GM19023 (cell line): ENCODE measurements around the gene DZIP3.
"Not testable (repeated sequence)": the region's sequence is repeated elsewhere in the genome, so short reads cannot be mapped to it uniquely, and the experiment has no call there.

Source experiments
- ATAC-seq: cut with Tn5 transposase; IDR thresholded peaks from one replicate; pipeline ENCODE4 v1.9.1; 2021; ENCODE audit warnings: mild to moderate bottlenecking, moderate library complexity; ENCODE audit not compliant: unreplicated experiment

Gene DZIP3

DNA sequence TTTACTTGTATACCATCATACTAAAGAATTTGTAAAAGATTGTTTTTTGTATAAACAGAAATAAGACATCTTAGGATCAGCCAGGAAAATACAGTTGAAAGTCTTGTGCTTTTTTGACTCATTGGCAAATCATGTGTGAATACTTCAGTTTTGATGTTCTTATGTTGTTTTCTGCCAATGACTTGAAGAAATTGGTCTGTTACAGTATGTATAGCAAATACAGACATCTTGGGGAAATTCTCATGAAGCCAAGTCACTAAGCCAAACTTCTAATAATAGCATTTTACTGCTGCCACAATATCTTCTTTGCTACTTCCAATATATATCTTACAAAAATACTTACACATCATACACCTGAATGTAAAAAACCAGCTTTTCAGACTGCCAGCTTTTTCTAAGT lies 83.2 kb downstream of the DZIP3 start:
- no peak for ATAC-seq

DNA sequence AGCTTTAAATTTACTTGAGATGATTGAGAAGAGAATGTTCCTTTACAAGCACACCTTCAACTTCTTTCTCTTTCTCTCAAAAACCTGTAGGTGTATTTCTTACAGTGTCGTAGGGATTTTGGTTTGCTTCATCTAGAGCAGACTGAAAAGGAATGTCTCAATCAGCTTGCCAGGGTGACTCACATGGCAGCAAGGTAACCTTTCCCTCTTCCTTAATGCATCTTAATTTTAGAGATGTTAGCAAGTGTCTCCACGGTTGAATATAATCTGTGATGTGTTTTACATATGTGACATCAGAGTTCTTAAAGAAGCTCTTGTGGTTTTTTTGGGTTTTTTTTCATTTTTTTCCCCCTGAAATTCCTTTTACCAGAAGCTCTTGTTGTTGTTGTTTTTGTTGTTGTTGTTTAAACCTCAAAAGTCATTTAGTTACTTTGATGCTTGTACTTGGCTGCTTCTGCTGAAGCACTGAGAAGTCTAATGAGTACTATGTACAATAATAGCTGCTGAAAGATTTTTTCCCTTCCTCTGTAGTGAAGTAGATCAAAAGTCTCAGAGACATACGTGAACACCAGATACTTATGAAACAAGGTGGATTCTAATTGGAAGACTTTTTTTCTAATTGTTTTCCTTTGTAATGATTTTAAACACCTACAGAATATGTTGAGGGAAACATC lies 84.6 kb downstream of the DZIP3 start:
- no peak for ATAC-seq

DNA sequence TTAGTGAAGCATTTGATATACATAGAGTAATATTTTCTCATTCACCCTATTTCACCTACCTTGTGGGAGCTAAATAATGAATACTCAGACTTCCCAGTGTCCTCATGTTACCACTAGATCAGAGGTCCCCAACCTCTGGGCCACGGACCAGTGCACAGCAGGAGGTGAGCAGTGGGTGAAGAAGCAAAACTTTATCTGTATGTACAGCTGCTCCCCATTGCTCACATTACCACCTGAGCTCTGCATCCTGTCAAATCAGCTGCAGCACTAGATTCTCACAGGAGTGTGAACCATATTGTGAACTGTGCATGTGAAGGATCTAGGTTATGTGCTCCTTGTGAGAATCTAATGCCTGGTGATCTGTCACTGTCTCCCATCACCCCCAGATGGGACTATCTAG lies 88.3 kb downstream of the DZIP3 start:
- no peak for ATAC-seq

DNA sequence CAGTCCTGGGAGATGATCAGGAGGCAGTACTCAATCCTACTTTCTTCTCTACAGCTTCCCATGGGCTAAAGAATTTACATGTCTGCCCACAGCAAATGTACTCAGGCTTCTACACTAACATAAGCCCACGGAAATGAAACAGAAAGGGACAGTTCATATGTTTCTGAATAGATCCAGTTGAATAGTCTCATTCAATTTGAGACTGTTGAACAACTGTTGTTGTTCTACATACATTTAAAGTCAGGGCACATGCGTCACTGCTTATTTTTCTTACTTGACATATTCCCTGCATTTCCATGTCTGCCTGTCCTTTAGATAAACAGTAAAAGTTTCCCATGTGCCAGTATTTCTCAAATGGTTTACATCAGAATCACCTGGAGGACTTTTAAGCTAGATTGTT lies 102.8 kb downstream of the DZIP3 start:
- ATAC-seq, result not testable (repeated sequence)

DNA sequence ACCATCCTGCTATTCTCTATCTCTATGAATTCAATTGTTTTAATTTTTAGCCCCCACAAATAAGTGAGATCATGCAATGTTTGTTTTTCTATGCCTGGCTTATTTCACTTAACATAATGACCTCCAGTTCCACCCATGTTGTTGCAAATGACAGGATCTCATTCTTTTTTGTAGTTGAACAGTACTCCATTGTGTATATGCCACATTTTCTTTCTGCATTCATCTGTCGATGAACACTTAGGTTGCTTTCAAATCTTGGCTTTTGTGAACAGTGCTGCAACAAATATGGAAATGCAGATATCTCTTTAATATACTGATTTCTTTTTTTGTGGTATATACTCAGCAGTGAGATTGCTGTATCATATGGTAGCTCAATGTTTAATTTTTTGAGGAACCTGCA lies 108.9 kb downstream of the DZIP3 start:
- no peak for ATAC-seq

DNA sequence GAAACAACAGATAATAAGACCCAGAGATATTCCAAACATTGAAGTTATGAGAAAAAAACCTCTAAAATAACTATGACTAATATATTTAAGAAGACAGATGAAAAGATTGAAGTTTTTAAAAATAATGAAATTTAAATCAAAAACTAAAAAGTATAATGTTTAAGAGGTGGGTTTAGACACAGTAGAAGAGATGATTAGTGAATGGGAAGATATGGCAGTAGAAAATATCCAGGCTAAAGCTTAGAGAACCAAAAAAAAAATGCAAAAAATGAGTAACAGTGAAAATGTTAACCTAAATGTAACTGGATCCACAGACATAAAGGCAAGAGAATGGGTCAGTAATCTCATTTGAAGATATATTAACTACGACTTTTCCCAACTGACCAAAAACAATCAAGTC lies 115.5 kb downstream of the DZIP3 start:
- ATAC-seq, result no peak

DNA sequence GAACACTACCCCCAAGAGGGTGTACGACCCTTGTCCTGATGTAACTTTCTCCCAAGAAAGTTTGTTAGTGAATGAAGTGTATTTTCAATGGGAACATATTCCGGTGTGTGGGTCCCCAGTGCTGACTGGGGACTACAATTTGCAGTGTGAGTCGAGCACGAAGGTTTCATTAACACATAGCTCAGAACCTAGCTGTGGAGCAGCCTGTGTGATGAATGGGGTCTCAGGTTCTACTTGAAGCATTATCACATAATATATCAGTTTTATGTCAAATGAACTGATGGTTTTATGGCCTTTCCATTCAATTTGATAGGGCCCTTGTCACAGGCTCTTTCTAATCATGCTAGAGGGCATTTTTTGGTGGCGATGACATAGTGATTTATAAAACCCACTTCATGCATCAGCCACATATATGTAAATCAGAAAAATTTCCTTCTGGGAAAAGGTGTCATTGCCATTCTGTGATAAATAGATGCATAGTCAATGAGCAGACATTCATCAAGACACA lies 123.5 kb downstream of the DZIP3 start:
- ATAC-seq, result no peak

DNA sequence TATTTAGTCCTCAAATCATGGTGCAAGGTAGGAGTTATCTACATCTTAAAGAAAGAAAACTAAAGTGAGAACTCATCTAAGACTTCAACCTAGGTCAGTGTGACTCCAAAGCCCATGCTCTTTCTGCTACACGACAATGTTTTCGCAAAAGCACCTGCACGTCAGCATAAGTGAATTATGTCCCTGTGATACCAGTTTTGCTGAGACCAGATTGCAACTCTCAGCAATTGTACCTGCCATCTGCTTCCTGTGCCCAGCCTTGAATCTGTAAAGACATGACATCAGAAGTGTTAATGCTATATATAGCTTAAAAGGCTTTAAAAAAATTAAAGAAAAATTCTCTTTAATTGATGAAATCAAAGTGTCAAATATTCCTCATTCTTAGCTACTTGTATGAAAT lies 124.3 kb downstream of the DZIP3 start:
- ATAC-seq, result no peak

DNA sequence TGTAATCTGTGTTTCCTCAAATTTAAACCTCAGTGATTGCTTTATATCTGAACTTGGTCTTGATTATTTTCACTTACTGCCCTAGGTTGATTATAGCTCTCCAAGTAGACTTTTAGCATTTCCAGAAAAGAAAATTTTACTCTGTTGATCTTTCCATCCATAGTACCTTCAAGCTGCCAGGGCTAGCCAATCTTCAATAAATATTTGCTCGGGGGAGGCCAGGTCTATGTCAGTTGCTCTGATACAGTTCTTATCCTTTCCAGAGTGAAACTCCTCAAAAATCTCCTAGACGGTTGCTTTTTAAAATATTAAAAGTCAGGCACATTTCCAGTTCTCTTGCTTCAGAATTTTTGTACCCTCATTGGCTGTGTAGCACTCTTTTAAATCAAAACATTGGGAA lies 128.9 kb downstream of the DZIP3 start:
- ATAC-seq, result no peak

DNA sequence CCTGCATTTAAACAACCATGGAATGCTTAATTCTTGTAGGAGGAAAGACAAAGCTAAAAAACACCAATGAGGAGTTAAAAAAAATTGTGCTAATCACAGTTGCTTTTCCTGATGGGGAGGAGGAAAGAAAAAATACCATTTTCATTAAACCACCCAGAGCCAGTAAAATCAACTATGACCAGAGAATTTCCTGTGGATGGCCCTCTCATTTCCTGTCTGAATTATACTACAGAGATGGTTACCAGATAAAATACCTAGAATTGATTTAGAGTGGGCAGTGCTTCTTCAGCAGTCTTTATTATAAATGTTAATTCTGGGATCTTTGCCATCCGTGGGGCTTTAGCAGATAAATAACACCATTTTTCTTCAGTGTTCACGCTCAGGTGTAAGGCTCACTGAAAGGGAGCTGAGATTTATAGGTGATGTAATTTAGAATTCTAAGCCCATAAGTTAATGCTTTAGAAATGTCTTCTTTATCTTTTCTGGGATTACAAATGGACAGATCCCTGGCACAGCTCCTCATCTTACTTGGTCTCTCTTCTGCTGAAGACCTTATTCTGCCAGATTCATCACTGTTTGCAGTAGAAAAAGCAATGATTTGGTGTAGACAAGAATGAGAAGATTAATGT lies 129.8 kb downstream of the DZIP3 start:
- no peak for ATAC-seq

DNA sequence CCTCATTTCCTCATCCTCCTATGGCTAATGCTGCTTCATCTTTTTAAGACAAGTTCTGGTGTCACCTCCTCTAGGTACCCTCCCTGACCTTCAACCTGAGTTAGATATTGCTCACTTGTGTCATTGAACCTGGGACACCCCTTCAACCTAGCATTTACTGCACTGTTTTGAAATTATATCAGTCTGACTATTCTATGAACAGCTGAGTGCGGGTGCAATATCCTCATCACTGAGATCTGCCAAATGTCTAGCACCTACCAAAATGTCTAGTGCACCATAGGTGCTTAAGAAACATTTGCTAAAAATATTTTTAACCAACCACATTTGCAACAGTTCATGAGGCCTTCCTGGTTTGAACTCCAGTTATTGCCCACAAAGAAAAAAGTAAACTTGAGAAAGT lies 133.2 kb downstream of the DZIP3 start:
- no peak for ATAC-seq

DNA sequence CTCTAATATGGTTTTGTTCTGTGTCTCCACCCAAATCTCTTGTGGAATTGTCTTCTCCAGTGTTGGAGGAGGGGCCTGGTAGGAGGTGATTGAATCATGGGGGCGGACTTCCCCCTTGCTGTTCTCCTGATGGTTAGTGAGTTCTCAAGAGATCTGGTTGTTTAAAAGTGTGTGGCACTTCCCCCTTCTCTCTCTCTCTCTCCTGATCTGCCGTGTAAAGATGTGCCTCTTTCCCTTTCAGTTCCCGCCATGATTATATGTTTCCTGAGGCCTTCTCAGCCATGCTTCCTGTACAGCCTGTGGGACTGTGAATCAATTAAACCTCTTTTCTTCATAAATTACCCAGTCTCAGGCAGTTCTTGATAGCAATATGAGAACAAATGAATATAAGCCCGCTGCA lies 134.6 kb downstream of the DZIP3 start:
- no peak for ATAC-seq

DNA sequence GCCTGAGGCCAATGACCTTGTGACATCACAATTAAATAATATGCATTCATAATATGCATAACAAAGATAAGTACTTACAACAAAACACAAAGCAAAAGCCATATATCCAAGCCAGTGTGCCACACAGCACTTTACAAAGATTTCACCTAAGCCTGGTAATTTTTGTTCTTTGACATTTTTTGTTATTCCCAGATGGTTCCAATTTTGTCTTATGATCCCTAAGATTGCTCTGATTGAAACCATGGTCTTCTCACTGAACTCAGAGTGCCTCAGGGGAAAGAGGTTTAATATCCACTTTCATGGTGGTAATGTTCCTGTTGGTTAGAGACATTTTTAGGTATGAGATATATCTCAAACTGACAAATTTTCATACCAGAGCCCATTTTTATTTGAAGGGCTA lies 138.6 kb downstream of the DZIP3 start:
- ATAC-seq, result no peak

DNA sequence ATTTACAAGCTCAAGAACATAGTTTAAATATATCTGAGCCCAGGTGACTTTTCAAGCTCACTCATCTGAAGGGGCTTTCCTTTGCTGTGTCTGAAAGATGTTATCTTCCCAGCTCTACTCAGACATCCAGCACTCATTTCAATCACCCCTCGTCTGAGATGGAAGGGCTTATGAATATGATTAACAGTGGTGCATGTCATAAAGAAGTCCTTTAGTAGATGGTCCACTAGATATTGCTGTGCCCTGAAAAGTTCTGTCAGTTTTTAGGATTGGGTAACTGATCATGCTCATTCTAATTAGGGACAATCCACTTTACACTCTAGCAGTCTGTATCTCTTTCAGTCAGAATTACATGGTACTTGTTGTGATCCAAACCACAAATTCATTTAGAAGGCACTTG lies 139.4 kb downstream of the DZIP3 start:
- no peak for ATAC-seq

DNA sequence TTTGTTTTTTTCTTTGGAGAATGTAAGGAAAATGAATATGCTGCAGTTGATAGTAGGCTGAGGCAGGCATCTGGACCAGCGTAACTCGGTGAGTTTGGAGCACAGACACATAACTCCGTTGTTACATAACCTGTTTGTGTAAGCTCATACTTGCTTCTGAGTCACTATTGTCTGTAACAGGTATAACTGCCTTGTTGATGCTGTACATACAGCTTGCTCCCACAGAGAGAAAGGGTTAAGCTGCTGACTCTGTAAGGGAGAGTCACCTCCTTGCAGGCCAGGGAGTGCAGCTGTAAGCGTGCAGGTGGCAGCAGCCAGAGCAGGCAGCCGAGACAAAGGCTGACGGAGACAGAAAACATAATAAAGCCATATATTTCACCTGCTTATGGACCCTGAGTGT lies 147.3 kb downstream of the DZIP3 start:
- ATAC-seq, result no peak

DNA sequence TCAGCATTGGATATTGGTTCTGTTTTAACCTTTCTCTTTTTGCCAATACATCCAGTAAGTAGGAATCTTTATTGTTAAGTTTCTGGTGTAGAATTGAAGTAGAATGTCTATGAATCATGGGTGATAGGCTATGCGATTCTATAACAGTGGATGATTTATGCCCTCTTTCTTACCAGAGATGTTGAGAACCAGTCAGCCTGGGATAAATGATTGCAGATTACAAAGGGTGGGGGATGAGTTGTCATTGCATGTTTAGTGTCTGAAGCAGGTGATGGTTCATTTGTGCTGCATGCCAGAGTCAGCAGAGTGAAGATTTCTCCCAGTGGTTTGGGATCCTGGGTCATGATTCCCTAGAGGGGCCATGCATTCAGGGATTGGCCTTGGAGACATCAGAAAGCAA lies 153.4 kb downstream of the DZIP3 start:
- no peak for ATAC-seq
